Gastrocnemius medialis (tissue), 4 donors: ENCODE measurements around the gene S100A7A.

ENCODE experiments used
- POLR2A ChIP-seq, 2 donors: fragments of 450-650 bp; IDR thresholded peaks; one replicate each; pipeline ENCODE4 v1.6.1; 2017; ENCODE audit warnings: antibody characterized with exemption in 2 of 2, mild to moderate bottlenecking in 2 of 2, moderate library complexity in 2 of 2
- TF ChIP-seq, protein P1 (sequence below), 5 experiments: fragments of 450-650 bp in 3 of 5; fragments of 200-600 bp in 2 of 5; sonication (generic) in 2 of 5; IDR thresholded peaks in 4 of 5; conservative IDR thresholded peaks in 1 of 5; 1 replicate in 4 of 5; 2 replicates in 1 of 5; pipeline ENCODE4 v1.5.1; 2016 to 2019; ENCODE audit warnings: antibody characterized with exemption in 5 of 5, mild to moderate bottlenecking in 3 of 5, moderate library complexity in 3 of 5

DNA sequence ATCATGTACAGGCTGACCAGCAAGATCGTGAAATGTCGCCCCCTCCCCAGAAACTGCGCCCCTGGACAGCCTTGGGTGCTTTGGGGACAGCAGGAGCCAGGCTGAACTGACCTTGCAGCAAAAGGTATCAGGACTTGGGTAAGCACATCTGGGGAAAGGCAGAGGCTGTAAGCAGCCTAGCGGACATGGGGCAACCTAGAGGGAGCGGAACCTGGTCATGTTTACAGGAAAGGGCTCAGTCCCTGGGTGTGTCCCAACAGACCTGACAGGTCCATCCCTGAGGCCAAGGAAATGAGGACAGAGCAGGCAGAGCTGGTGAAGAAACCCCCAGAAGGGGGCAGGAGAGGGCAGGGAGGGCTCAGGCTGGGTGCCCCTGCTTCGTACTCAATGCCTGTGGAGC lies 22.4 kb upstream of the S100A7A start:
- TF ChIP-seq, protein P1, sequence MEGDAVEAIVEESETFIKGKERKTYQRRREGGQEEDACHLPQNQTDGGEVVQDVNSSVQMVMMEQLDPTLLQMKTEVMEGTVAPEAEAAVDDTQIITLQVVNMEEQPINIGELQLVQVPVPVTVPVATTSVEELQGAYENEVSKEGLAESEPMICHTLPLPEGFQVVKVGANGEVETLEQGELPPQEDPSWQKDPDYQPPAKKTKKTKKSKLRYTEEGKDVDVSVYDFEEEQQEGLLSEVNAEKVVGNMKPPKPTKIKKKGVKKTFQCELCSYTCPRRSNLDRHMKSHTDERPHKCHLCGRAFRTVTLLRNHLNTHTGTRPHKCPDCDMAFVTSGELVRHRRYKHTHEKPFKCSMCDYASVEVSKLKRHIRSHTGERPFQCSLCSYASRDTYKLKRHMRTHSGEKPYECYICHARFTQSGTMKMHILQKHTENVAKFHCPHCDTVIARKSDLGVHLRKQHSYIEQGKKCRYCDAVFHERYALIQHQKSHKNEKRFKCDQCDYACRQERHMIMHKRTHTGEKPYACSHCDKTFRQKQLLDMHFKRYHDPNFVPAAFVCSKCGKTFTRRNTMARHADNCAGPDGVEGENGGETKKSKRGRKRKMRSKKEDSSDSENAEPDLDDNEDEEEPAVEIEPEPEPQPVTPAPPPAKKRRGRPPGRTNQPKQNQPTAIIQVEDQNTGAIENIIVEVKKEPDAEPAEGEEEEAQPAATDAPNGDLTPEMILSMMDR (IDR thresholded peaks at IDR 0.05 in 4 of 5, conservative IDR thresholded peaks at IDR 0.05 in 1 of 5): no peak
- no peak for TF ChIP-seq POLR2A (IDR thresholded peaks at IDR 0.05)
